NCI-H345 treated with DMSO at 0.1 percent for 48 hours (cell line): ENCODE measurements around the gene RASL11B.

Source experiments
- DNase-seq: peaks from one replicate; lab custom pipeline; 2025; ENCODE audit not compliant: unreplicated experiment; lab: John Stamatoyannopoulos, UW

Gene RASL11B

GRCh38 chr4:52842792-52843191, 19.3 kb upstream of the RASL11B start:
- no peak for DNase-seq

GRCh38 chr4:52843351-52843750, 18.8 kb upstream of the RASL11B start:
- DNase-seq: no peak

DNA sequence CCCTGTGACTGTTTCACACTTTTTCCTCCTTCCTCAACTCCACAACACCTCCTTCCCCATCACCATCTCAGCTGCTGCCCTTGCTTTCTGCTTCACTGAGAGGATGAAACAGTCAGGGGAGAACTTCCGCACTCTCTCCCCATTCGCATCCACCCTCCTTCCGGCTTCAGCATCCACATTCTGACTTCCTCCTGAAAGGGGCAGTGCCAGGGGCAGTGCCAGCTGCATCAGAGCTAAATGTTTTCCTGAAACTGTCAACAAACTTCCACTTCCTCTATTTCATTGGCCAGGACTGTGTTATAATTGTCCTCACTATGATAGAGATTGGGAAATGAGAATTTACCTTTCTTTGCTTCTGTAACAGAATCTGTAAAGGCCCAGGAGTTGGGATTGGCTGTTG, 18.2 kb upstream of the RASL11B start:
- no peak for DNase-seq

- DNase-seq: no peak
Observed at GRCh38 chr4:52844596-52844995, 17.5 kb upstream of the RASL11B start.

DNA sequence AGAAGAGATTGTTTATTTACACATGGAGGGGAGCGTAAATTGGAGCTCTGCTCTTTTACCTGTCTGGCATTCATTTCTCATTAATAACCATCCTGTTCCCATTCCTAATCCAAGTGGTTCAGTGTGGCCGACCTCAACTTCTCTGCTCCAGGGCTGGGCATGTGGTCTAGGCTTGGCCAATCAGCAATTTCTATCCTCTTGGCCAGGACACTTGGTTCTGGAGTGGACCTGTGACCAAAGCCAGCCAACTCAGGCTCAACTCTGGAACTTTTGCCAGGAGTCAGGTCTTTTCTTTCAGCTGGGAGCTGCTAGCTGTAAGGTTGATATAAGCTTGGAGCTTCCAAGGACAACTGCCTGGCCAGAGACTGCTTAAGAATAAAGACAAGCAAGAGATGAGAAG, 15.6 kb upstream of the RASL11B start:
- DNase-seq: no peak

DNA sequence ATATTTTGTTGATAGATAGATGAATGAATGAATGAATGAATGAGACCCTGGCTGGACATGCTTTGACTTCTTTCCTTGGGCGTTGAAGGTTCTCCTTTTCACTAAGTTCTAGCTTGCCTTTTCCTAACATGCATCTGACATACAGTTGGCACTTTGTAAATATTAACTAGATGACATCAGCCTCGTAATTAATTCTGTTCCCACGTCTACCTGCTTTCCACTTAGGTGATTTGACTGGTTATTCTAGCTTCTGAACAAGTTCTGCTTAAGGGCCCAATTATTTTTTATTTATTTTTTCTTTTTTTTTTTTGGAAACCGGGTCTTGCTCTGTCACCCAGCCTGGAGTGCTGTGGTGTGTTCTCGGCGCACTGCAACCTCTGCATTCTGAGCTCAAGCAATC, 13.9 kb upstream of the RASL11B start:
- DNase-seq: no peak

GRCh38 chr4:52850406-52851124, 11.6 kb upstream of the RASL11B start:
- DNase-seq: no peak

GRCh38 chr4:52852041-52852440, 10.1 kb upstream of the RASL11B start:
- no peak for DNase-seq

DNA sequence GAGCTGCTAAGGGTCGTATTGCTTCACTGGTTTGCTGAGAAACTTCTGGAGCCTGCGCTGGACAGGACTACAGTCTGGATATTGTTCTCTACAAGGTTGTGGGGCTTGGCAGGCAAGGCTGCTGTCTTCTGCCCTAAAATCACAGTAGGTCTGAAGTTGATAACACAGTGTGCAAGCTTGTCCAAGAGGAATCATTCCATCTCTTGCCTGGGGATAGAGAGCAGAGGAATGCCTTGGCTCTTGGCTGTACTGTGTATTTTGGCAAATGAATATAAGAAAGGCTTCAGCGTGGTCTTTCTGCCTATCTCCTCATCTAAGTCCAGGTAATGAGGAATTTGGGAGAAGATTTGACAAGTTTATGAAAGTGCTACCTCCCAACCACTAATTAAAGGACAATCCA, 9.4 kb upstream of the RASL11B start:
- no peak for DNase-seq

DNA sequence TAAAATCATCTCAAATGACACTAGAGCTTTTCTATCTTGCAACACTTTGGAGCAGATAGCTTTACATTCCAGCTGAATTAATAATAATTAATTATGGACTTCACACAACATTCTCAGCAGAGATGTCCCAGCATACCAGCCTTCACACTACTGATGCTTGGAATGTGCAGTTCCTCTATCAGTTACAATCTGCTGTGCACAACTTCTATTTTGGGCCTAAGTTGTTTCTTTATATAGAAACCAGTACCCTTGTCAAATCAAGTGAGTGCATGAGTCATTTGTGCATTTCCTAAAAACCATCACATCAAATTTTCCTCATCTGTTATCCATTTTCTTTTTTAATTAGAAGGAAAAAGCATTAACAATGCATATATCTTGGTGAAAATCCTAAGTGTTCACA, 8.8 kb upstream of the RASL11B start:
- no peak for DNase-seq

DNA sequence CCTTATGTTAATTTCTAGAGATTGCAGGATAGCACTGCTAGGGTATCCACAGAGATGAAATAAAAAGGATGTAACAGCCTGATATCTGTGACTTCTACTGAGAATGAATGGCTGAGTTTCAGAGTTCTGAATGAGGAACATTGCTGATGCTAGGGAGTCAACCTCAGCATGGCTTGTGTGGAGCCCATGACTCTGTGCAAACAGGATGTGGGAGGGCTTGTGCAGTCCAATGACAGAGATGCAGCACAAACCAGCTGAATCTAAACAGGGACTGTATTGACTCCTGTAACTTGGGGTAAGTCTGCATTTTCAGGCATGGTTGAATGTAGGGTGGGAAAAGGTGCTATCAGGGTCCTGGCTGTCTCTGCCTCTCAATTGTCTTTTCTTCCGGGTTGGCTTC, 5.3 kb upstream of the RASL11B start:
- no peak for DNase-seq

GRCh38 chr4:52860361-52860760, 1.8 kb upstream of the RASL11B start:
- DNase-seq: no peak

DNA sequence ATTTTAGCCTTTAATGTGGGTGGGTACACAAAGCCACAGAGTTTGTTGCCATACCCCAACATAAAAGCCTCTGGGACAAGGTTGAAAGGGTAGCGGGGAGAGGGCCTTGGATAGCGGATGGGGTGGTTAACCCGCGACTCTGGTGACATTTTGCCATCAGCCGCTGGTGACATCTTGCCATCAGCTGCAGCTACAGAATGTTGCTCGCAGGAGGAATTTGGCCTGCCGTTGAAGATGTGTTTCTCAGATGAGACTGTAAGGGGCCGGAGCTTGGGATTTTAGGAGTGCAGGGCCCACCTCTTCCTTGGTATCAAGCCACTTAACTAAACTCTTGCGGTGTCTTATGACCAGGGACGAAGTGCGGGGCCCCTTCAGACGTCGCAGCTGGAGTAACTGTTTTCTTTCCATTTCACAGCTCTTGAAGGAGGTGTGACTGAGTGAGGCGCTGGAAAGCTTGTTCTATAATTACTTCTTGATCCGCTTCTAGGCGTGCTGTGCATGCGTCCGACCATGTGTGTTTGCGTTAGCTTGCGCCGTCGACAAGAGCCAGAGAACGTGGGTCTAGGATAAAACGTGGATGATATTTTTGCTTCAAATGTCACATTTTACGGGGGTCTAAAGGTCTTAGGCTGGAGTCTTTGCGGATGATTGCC, 820 bp upstream of the RASL11B start:
- no peak for DNase-seq

DNA sequence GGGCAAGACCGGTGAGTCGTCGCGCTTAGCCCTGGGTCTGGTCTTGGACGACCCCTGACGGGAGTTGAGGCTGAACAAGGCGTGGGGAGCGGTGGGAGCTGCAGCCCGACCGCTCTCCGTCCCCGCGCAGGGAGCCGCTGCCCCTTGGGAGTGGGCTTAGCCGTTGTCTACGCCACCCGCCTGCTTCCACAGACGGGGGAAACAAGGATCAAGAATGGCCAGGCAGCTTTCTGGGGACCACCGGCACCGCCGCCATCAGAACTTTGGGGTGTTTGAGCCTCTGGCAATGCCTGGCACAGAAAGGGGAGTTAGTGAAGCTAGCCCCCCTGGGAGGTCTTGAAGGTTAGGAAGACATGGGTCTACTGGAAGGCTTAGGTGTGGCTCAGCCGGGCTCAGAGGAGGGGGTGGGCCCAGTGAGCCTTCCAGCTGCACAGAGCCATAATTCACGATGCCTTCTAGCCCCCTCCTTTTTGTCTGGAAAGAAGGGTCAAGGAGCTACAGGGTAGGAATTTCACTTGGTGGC, 583 bp downstream of the RASL11B start:
- no peak for DNase-seq

DNA sequence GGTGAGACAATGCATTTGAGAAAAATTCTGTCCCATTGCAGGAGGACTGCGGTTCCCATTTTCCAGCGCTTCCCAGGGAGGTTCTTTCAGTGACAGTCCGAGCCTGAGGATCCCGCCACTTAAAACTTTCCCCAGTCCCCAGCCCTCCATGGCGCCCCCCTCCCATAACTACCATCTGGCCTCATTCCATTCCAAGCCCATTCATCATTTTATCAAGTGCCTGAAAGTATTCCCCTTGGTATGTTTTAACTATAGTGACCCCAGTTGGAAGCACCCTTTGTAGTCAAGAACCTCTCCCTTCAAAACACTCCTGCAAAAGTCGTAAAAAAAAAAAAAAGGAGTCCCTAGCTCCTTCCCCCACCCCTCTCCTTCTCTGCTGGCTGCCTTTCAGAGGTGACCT, 1.2 kb downstream of the RASL11B start:
- no peak for DNase-seq

GRCh38 chr4:52864793-52865192, 2.7 kb downstream of the RASL11B start:
- DNase-seq: peak; percentile 93

DNA sequence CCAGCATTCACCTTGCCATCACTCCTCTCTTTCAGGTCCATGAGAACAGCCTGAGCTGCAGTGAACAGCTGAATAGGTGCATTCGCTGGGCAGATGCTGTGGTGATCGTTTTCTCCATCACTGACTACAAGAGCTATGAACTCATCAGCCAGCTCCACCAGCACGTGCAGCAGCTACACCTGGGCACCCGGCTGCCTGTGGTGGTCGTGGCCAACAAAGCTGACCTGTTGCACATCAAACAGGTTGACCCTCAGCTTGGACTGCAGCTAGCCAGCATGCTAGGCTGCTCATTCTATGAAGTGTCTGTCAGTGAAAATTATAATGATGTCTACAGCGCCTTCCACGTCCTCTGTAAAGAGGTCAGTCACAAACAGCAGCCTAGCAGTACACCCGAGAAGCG, 3.2 kb downstream of the RASL11B start:
- DNase-seq: no peak

GRCh38 chr4:52866734-52867133, 4.6 kb downstream of the RASL11B start:
- DNase-seq: no peak

DNA sequence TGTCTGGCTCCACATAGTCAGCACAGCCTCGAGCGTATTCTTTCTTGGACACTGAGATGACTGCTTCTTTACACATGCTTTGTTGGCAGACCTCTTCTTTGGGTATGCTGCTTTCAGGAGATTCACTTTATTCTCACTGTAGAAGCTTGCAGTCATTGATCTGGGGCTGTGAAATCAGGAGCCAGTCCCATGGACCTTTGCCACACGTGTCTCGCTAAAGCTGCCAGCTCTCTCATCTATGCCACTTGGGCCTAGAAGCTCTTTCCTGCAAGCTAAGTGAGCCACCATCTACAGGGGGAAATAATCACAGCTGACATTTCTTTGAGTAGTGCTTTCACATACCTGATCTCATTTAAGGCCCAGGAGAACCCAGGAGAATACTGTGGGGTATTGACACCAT, 5.0 kb downstream of the RASL11B start:
- no peak for DNase-seq

DNA sequence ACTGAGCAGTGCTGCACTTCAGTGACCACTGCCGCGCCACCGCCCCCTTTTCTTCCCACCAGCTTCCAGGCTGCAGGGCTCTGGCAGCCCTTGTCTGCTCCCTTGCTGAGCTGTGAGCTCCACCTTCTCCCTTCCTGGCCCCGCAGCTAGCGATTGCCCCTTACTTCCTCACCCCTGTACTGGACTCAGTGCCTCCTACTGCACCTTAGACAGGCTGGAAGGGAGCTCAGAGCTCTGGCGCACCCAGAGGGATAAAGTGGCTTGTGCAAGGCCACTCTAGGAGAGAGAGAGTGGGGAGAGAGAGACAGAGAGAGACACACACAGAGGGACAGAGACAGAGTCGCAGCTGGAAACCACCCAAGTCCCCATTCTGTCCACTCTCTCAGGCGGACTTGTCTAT, 6.0 kb downstream of the RASL11B start:
- no peak for DNase-seq

DNA sequence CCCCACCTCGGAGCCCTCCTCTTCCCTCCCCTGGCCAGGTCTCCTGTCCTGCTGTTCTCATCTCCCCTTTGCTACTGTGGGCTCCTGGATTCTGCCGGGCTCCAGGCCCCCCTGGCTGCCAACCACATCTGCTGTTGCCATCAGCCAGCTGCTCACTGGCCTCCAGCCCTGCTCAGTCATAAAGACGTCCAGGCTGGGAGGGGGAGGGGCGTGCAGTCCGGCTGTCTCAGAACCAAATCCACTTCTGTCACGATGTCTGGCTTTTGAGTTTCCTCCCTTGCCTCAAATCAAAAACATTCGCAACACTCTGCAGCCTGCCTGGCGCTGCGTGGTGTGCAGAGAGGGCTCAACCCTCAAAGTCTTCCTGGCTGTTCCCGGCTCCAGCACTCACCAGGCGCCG, 7.1 kb downstream of the RASL11B start:
- no peak for DNase-seq

GRCh38 chr4:52869656-52870055, 7.5 kb downstream of the RASL11B start:
- DNase-seq: no peak

DNA sequence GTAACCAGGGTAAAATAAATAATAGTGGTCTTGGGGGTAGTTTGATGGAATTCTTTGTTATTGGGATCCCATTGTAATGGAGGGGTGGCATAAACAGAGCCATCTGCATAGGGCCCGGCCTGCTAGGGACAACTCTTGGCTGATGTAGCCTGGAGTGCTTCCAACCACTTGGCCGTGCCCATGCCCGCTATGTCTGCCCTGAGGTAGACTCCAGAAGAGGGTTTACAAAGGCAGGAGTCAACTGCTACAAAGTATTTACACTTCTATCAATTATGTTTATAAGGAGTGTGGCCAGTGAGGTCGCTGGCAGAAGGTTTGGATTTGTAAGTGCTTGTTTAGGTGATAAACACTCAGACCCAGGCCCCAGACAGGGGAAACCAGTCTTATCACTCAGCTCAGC, 8.1 kb downstream of the RASL11B start:
- DNase-seq: no peak
